ENCODE measurements around the gene ZNF579. TPM values are rescaled to one million over a fixed set of nuclear protein-coding genes. Genes with fewer than 3 reads are reported as not detected.

ZNF579 gene
- polyA plus RNA-seq (2012; ENCODE audit: insufficient read length, low read depth), result 81.3 TPM

GRCh38 chr19:55580628-55581144 is at the start of gene ZNF579:
TSS of gene ZNF579 (minus strand) at chr19:55580848. CDS start at chr19:55579639, 1,209 bp downstream.
- TF ChIP-seq REST (IDR thresholded peaks at IDR 0.05; ENCODE audit: insufficient read depth in 1 of 2, low read depth in 2 of 2, low read length in 2 of 2) (peak in 1 of 2 experiments; percentile 71; a peak in 2 of 4 replicates), TAF1 (IDR thresholded peaks at IDR 0.05; ENCODE audit: borderline replicate concordance, insufficient read depth, low read length) (0 out of 2 replicates have a peak, but pooled peaks have one; percentile 40), FOXP2 (optimal IDR thresholded peaks at IDR 0.05; ENCODE audit: borderline replicate concordance, extremely low read depth, extremely low read length, insufficient read depth) (peak; percentile 23), SIN3A (IDR thresholded peaks at IDR 0.05; ENCODE audit: borderline replicate concordance, insufficient read depth, low read length) (peak; percentile 24; the same call in 1 of the 2 replicates), POLR2AphosphoS5 (IDR thresholded peaks at IDR 0.05; ENCODE audit: low read depth, low read length) (peak; percentile 53; the same call in 1 of the 2 replicates)

DNA sequence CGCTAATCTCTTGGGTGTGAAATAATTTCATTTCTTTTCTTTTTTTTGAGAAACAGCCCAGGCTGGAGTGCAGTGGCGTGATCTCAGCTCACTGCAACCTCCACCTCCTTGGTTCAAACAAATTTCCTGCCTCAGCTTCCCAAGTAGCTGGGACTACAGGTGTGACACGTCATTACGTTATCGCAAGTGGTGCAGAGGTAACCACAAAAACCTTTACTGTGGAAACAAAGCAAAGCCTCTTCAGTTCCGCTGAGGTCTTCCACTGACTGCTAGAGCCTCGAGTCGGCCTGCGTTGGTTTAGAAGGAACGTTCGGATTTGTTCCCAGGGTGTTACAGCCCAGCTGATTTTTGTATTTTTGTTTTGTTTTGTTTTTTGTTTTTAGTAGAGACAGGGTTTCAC is 45.7 kb upstream of the ZNF579 start:
- TF ChIP-seq FOXP2 (optimal IDR thresholded peaks at IDR 0.05; ENCODE audit: borderline replicate concordance, extremely low read depth, extremely low read length, insufficient read depth) (no peak), SIN3A (IDR thresholded peaks at IDR 0.05; ENCODE audit: borderline replicate concordance, insufficient read depth, low read length) (no peak), TAF1 (IDR thresholded peaks at IDR 0.05; ENCODE audit: borderline replicate concordance, insufficient read depth, low read length) (no peak), POLR2AphosphoS5 (IDR thresholded peaks at IDR 0.05; ENCODE audit: low read depth, low read length) (no peak), REST (IDR thresholded peaks at IDR 0.05; ENCODE audit: insufficient read depth in 1 of 2, low read depth in 2 of 2, low read length in 2 of 2) (no peak)

DNA sequence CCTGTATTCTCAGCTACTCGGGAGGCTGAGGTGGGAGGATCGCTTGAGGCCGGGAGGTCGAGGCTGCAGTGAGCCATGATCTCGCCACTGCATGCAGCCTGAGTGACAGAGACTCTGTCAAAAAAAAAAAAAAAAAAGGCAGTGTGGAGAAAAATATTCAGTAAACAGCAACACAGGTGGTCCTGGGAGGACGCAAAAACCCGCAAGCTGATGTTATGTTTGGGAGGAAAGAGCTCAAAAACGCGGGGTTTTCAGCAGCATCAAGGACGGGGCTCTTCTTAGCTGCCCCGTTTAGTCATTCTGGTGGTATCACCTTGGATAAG is 44.3 kb upstream of the ZNF579 start:
- no peak for TF ChIP-seq POLR2AphosphoS5 (IDR thresholded peaks at IDR 0.05; ENCODE audit: low read depth, low read length)

DNA sequence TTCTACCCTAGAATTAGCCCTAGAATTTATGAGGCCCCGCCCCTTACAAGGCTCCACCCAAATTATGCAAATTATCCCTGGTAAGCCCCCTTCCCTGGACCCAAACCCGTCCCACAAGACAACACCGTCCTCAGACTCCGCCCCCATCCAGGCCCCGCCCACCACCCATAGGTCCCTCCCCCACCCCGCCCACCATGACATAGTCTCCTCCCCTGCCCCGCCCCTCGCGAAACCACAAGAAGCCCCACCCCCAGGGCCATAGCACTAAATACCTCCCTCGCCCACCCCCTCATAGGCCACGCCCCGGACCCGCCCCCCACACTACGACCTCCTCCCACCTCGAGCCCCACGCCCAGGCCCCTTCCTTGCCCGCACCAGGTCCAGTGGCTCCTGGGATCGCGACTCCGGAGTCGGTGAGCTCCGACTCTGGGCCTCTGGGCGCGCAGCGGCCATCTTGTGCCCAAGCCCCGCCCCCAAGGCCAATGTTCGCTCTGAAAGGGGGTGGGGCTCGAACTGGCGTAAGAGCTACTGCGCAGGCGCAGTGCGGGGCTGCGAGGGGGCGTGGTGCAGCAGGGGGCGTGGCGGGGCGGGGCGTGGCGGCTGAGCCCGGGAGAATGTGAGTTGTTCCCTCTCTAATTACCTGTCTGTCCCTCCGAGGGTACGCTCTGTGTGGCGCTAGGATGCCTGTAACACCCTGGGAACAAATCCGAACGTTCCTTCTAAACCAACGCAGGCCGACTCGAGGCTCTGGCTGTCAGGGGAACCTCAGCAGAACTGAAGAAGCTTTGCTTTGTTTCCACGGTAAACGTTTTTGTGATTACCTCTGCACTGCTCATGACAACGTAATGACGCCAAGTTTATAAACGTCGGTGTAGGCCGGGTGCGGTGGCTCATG is 43.7 kb upstream of the ZNF579 start, which contains the start of gene ZNF784:
Gene ZNF784 (minus strand): TSS at position 458 of the 895 bp plus-strand sequence. CDS start 5 bp downstream, at position 453.
- peak; percentile 86 for TF ChIP-seq POLR2AphosphoS5 (IDR thresholded peaks at IDR 0.05; ENCODE audit: low read depth, low read length)
- peak; percentile 68; the same call in 1 of the 2 replicates for TF ChIP-seq TAF1 (IDR thresholded peaks at IDR 0.05; ENCODE audit: borderline replicate concordance, insufficient read depth, low read length)
- TF ChIP-seq FOXP2 (optimal IDR thresholded peaks at IDR 0.05; ENCODE audit: borderline replicate concordance, extremely low read depth, extremely low read length, insufficient read depth), result no peak
- TF ChIP-seq SIN3A (IDR thresholded peaks at IDR 0.05; ENCODE audit: borderline replicate concordance, insufficient read depth, low read length), result no peak

GRCh38 chr19:55623561-55623960 is 42.9 kb upstream of the ZNF579 start:
- no peak for TF ChIP-seq FOXP2 (optimal IDR thresholded peaks at IDR 0.05; ENCODE audit: borderline replicate concordance, extremely low read depth, extremely low read length, insufficient read depth)
- TF ChIP-seq SIN3A (IDR thresholded peaks at IDR 0.05; ENCODE audit: borderline replicate concordance, insufficient read depth, low read length), result no peak
- TF ChIP-seq TAF1 (IDR thresholded peaks at IDR 0.05; ENCODE audit: borderline replicate concordance, insufficient read depth, low read length), result no peak
- TF ChIP-seq POLR2AphosphoS5 (IDR thresholded peaks at IDR 0.05; ENCODE audit: low read depth, low read length), result no peak
- no peak for TF ChIP-seq REST (IDR thresholded peaks at IDR 0.05; ENCODE audit: insufficient read depth in 1 of 2, low read depth in 2 of 2, low read length in 2 of 2)

All from PFSK-1 (cell line).